ENCODE data around the gene GSDMA.
A peak's percentile ranks its signal among the peaks of the same experiment; 100 is the strongest.

GSDMA gene

DNA sequence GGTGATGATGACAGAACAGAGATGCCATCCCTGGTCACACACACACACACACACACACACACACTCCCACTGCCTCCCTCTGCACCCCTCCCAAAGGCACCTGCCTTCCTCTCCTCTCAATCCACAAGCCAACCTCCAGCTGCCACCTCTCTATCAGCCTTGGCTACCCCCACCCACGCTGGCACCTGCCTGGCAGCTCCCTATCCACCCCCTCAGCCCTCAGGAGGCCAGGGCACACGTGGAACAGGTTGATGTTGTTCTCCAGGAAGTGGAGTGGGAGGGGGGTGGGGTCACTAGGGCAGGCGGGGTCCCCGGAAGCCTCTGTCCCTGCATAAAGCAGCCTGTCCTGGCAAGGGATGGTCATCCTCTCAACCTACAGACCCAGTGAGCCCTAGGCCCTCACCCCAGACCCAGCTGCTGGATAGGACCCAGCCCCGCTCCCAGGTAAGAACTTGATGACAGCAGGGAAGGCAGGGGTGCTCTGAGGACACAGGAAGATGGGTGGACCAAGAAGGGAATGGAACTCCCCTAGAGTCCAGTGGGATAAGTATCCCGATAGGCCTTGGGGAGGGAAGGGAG lies at the start of gene GSDMA:
GSDMA (plus strand) TSS at position 363 of the 579 bp plus-strand sequence. CDS start 2,684 bp downstream, outside the sequence.
- no peak for DNase-seq

GRCh38 chr17:39913989-39914388 lies 48.8 kb upstream of the GSDMA start:
- DNase-seq = no peak

- DNase-seq = no peak
Observed at GRCh38 chr17:39915559-39915958, 47.2 kb upstream of the GSDMA start.

GRCh38 chr17:39916918-39917317 lies 45.9 kb upstream of the GSDMA start:
- no peak for DNase-seq

GRCh38 chr17:39919087-39919683 lies 43.6 kb upstream of the GSDMA start:
- no peak for DNase-seq

DNA sequence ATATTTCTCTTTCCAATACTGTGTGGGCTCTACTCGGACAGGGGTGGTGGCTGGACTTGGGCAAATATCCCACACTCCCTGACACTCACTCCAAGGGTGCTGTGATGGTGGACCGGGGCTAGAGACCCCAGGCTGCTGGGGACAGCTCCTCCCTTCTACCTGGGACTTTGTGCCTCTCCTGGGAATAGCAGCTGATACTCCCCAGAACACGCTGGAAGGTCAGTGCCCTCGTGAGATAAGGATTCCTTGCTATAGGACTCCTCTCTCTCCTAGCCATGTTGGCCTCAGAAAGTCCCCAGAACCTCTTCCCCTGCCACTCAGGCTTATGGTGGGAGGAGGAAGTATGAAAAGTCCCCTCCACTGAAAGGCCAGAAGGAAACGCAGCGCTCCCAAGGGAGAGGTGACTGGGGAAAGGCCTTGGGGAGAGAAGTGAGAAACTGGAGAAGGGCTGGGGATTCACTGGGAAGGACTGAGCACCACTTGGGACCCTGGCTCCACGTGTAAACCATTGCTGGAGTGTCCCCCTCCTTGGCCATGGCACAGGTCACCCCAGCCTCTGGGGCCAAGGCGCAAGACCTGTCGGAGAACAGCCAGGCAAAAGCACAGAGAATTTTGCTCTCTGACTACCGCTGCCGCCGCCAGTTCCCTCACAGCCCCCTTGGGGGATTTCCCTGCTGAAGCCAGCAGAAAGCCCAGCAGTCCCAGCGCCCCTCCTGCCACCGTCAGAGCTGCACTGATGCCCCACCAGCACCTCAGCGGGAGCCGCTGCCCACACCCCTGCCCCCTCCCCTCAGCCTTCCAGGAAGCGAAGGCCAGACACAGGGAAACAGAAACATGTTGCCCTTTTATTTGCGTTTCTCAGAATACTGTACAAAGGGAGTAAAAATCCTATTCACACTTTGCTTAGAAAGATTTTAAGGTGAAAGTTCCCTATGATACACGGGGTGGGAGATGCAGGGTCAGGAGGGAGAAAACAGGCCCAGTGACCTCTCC lies 42.3 kb upstream of the GSDMA start:
- no peak for DNase-seq

GRCh38 chr17:39921323-39921722 lies 41.5 kb upstream of the GSDMA start:
- DNase-seq = no peak

DNA sequence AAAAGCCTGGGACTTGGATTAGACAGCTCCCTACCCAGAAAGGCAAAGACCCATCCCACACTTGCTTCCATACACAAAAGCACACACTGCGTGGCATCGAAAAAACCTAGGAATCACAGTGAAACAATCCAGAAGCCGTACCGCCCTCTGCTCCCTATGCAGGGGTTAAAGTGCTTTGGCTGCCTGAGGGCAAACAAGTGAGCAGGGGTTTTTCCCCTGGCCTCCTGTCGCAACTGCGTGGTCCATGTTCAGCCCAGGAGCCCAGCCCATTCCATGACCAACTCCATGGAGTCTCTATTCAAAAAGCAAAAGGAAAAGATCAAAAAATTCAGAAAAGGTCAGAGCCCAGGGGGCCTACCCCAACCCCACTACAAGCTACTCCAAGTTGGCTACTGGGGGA lies 40.8 kb upstream of the GSDMA start:
- no peak for DNase-seq

DNA sequence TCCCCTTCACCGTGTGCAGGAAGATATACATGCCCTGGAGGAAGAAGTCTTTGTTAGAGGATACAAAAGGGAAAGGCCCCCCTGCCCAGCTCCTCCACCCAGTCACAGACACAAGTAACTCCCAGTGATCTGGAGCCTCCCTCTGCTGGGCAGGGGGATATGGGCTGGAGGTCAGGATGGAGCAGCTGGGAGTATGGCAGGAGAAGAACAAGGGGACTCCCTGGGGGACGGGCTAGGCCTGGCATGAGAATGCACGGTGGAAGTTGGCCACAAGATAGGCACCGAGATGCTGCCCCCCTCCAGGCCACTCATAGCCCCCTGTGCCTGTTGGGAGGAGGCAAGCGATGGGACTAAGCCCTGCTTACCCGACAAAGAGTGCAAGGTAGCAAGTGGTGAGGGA lies 39.6 kb upstream of the GSDMA start:
- no peak for DNase-seq

DNA sequence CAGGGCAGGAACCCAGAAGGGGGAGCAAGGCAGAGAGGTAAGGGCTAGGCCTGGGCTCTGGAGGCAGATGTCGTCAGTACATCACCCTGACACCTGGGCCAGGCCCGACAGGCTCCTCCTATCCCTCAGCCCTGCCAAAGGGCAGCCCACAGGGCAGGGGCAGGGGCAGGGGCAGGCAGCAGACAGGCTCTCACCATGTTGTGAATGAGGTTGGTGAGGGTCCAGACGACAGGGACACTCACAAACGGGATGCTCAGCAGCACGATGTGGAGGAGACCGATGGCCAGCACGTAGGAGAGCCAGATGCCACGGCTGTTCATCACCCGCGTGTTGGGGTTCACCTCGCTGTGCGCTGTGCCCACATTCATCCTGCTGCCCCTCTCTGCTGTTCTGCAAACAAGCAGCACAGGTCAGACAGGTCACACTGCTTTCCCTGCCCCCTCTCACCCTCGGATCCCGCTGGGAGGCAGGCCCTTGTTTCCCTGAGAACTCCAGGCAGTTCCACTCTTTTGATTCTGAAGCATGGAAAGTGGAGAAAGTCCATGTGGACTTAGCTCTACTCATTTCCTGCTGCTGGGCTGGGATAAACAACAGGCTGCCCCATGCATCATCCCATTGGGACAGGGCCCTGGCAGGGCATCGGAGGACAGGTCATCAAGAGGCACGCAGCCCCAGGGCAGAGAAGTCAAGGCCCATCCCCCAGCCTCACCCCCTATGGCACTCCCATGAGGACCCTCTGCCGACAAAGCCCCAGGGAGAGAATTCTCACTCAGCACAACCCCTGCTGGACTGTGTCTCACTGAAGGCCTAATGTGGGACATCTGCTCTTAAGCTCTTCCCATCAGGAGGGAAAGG lies 38.7 kb upstream of the GSDMA start:
- no peak for DNase-seq

DNA sequence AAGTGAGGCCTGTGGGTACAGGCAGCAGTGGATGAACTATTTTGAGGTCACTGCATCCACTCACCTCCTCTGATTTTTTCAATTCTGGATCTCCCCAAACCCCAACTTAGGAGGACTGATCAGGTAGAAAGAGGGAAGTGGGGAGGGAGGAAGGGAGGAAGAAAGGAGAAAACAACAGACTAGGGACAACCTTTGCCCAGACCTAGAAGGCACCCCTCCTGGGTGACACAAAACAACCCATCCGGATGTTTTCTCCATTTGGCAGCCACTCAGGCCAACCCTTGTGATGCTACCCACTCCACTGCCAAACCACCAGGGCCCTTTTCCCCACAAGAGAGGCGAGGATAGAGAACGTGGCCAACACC lies 38.1 kb upstream of the GSDMA start:
- no peak for DNase-seq

DNA sequence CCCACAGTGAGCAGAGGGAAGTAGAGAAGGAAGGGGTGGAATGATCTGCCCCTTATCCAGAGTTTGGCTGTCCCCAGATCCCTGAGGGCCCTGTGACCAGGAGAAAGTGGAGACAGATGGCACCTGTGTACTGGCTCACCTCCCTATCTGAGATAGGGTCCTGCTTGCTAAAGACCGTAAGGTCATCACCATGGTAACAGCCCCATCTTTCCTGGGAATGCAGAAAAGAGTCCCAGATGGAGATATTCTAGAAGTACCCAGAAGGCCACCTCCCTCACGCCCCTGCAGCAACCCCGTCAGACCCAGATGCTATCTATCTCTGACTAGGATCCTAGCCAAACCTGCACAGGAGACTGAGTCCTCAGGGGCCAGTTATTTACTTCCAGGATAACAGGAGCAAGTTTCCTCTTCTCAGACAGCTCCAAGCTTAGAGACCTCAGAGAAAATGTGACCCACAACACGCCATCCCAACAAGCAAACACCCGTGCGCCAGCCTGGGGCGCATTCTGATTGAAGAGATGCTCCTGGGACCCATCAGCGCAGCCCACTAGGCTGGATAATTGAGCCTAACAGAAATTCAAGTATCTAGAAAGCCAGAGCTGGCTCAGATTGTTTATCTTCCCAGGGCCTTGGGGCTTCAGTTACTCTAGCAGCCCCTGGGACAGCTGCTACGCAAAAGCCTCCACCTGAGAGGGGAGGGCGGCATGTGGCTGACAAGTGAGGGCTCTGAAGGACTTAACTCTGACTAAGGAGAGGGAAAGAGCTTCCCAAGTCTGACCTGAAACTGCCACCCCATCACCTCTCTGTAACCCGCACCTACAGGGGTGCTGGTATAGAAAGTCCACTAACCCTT lies 37.3 kb upstream of the GSDMA start:
- no peak for DNase-seq

DNA sequence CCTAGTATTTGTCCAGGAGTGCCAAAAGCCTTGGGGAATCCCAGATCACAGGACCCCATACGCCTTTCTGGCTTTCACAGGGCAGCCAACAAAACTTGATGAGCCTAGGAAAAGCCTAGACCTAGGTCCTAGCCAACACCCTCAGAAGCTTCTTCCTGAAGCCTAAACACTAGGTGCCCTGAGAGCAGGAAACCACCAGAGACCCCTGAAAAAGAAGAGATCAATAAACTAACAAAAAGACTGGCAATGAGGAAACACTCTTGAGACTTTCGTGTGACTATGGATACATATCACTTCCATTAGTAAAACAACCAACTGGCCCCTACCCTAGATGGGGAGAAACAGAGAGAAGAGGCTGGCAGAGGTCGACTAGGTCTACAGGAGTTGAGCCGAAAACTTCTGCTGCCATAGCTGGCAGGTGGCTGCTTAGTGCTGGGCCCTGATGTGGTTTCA lies 36.6 kb upstream of the GSDMA start:
- no peak for DNase-seq

DNA sequence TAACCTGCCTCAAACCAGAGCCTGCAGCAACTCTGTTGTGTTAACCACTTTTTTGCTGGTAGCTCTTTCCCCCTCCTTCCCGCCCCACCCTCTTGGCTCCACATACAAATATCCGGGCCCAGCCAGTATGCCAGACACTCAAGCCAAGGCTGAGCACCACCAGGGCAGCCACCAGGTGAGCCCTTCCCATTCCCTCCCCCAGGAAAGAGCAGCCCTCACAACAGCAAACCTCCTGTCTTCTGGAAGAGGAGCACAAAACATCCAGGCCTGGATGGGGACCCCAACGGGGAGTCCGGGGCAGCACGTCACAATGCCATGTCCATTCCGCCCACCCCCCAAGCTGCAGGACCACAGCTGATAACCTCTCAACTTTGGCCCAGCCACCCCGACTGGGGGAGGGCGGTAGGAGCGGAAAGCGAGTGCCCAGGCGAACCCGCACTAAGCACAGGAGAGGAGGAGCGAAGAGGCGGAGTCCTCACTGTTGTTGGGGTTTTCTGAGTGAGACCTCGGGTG lies 36.2 kb upstream of the GSDMA start:
- peak; percentile 18 for DNase-seq

DNA sequence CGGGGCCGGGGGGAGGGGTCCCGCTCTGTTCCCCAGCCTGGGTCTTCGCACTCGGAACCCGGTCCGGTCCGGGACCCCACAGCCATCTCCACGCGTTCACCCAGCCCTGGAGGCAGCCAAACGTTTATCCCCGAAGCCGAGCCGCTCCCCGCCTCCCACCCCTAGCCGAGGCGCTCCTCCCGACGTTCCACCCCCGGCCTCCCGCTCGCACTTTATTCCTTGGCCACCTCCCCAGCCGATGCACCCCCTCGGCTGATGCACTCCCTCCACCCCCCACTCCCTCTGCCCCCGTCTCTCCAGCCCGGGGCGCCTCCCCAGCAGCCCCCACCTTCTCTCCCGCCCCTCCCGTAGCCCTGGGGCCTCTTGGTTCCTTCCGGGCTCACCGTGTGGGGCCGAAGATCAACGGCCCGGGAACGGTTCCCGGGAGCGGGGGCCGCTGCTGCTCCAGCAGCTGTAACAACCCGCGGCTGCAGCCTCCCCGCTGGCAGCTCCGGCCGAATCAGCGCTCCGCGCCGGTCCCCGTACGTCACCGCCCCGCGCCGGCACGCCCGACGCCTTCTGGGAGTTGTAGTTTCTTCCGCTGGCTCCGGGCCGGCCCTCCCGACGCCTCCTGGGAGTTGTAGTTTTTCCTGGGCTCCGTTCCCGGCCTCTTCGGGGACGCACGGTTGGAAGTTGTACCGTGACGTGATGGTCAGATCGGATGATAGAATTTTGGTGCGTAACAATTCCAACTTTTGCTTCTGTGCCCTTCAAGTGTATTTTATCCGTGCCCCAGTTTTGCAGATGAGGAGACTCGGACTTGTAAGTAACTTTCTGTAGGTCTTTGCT lies 35.5 kb upstream of the GSDMA start, which contains the start of the genes LRRC3C and ORMDL3:
LRRC3C (plus strand) TSS at position 632 of the 828 bp plus-strand sequence. CDS start 13,792 bp downstream, outside the sequence.
ORMDL3 (minus strand) TSS at position 501 of the 828 bp plus-strand sequence. CDS start 3,398 bp downstream, outside the sequence.
- DNase-seq = peak; percentile 89

DNA sequence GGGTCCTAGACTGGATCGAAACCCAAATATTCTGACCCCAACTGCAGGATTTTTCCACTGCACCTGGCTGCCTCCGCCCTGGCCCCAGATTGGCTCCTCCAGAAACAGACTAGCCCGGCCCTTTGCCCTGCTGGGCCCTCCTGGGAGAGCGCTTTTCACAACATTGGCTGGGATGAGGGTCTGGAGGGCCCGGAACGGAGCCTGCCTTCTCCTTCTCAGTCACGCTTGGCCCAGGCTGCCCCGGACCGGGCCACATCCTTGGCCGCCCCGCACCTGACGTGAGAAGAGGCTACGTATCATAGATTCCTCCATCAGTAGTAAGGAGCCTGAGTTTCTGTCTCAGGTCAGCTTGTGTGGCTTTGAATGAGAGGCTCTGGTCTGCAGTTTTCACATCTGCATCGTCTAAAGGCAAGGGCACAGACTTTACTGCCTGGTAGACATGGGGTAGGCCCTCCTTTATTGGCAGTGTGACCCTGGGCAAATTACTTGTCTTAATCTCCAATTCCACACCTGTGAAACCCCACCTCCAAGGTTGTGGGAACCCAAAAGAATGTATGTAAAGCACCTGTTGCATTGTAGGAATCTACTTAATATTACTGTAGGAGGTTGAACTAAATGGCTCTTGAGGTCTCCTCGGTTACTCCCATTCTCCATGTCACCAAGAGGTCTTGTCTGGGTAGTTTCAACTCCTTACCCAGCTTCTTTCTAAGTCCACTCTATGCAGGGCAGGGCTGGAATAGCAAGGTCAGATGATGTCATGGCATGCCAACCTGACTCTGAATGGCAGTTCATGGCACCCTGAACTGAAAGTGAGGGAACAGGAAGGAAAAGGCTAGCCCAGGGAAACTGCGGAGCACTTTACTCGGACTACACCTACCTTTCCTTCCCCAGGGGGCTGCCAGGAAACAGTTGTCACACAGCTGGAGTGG lies 34.6 kb upstream of the GSDMA start:
- DNase-seq = no peak

DNA sequence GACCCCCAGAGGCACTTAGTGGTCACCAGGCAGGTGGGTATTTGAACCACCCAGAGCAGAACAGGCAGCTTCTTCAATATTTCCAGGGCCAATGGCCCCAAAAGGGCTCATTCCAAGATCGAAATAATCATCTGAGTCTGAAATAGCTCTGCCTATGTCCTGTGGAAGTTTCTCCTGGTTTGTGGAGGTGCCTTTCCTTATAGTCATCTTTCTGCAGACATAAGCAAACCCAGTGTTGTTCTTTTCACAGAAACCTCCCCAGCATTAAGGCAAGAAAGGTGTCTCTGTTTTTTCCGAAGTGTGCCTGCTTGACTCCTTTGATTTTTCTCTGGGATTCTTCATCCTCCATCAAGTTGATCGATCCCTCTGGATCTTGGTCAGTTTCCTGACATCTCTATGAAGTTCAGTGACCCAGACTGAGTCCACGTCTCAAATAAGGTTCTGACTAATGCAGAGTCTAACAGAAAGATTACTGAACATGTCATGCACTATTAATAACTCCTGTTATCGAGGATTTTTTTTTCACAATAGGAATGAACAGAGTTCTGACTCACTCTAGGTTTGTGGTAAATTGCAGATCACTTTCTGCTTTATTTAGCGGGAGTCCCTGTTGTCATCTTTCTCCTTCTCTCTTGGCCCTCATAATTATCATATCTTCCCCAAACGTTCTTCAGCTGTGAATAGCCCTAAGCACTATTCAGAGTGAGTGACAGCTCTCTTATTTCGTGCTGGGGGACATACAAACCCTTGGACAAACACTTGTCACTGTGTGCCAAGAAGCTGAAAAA lies 33.8 kb upstream of the GSDMA start:
- DNase-seq = peak; percentile 19
